Uterus (tissue), 4 donors: ENCODE results near the gene OR9I1. TPM values are rescaled to one million over a fixed set of nuclear protein-coding genes. Genes with fewer than 3 reads are reported as not detected.

Experiments used
- DNase-seq, 2 donors: peaks; one replicate each; pipeline ENCODE4 v3.0.0-alpha.2; 2019 to 2020
- H3K27ac ChIP-seq, 2 donors: fragments of 200-600 bp; sonication (generic); 1 replicate in 1 of 2; 2 replicates in 1 of 2; pipeline ENCODE4 v1.5.1; 2016 to 2018
- H3K27me3 ChIP-seq, 2 donors: fragments of 200-600 bp; sonication (generic); one replicate each; pipeline ENCODE4 v1.5.1; 2018 to 2019; ENCODE audit warnings: control low read depth in 1 of 2
- H3K36me3 ChIP-seq, 2 donors: fragments of 200-600 bp; sonication (generic); one replicate each; pipeline ENCODE4 v1.5.1; 2019; ENCODE audit warnings: control low read depth in 1 of 2
- H3K4me1 ChIP-seq, 2 donors: fragments of 200-600 bp; sonication (generic); one replicate each; pipeline ENCODE4 v1.5.1; 2018 to 2019; ENCODE audit warnings: control low read depth in 1 of 2
- H3K4me3 ChIP-seq, 2 donors: fragments of 200-600 bp; sonication (generic); 1 replicate in 1 of 2; 2 replicates in 1 of 2; pipeline ENCODE4 v1.5.1; 2018 to 2019; ENCODE audit warnings: mild to moderate bottlenecking in 1 of 2
- H3K9me3 ChIP-seq, 2 donors: fragments of 200-600 bp; sonication (generic); one replicate each; pipeline ENCODE4 v1.5.1; 2019; ENCODE audit warnings: control low read depth in 1 of 2
- POLR2A ChIP-seq, 2 donors: fragments of 450-650 bp; IDR thresholded peaks; one replicate each; pipeline ENCODE4 v1.6.1; 2016; ENCODE audit warnings: antibody characterized with exemption in 2 of 2, mild to moderate bottlenecking in 1 of 2, moderate library complexity in 1 of 2
- intact Hi-C: fragments of 100-400 bp; cut with DNase I; formaldehyde crosslinking; loops from one replicate; pipeline ENCODE4 v1.15.1; 2023; ENCODE audit warnings: low total_unique reads
- total RNA-seq, 4 donors: library from RNA; depleted of rRNA in 3 of 4; stranded (reverse); fragments of >200 nt in 3 of 4; gene quantifications; one replicate each; pipeline versions ENCODE4 v1.1.0 to v1.2.4, GENCODE V29; 2014 to 2023
- TF ChIP-seq, protein P1 (sequence below), 4 experiments: fragments of 200-600 bp in 2 of 4; fragments of 450-650 bp in 2 of 4; sonication (generic) in 2 of 4; IDR thresholded peaks; one replicate each; pipeline ENCODE4 v1.5.1; 2016 to 2019; ENCODE audit warnings: antibody characterized with exemption in 4 of 4, mild to moderate bottlenecking in 2 of 4, moderate library complexity in 1 of 4
- donor health status: DM: yes; HTN: yes; CAD: no.

OR9I1 gene, protein sequence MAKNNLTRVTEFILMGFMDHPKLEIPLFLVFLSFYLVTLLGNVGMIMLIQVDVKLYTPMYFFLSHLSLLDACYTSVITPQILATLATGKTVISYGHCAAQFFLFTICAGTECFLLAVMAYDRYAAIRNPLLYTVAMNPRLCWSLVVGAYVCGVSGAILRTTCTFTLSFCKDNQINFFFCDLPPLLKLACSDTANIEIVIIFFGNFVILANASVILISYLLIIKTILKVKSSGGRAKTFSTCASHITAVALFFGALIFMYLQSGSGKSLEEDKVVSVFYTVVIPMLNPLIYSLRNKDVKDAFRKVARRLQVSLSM
- not detected for total RNA-seq

DNA sequence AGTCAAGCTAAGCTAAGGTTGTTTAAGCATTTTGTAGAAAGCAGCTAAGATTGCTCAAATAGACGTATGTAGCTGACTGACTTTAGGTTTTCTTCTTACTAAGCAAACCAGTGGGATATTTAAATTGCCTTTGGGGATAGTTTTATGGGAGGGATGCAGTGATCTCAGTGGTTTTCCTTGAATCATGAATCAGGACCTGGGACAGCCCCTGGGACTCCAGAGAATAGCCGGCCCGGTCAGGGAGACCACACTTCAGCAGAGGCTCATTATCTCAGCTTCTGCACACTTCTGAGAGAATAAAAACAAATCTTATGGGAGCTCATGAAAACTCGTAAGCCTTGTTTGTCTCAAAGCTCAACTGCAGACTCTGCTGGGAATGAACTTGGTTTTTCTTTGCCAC is at the start of gene OR9I1:
OR9I1 (minus strand) TSS at position 62 of the 400 bp plus-strand sequence. CDS start 6,086 bp downstream, outside the sequence.
- H3K27ac ChIP-seq = no peak within 1 kb of the TSS
- TF ChIP-seq, protein P1, sequence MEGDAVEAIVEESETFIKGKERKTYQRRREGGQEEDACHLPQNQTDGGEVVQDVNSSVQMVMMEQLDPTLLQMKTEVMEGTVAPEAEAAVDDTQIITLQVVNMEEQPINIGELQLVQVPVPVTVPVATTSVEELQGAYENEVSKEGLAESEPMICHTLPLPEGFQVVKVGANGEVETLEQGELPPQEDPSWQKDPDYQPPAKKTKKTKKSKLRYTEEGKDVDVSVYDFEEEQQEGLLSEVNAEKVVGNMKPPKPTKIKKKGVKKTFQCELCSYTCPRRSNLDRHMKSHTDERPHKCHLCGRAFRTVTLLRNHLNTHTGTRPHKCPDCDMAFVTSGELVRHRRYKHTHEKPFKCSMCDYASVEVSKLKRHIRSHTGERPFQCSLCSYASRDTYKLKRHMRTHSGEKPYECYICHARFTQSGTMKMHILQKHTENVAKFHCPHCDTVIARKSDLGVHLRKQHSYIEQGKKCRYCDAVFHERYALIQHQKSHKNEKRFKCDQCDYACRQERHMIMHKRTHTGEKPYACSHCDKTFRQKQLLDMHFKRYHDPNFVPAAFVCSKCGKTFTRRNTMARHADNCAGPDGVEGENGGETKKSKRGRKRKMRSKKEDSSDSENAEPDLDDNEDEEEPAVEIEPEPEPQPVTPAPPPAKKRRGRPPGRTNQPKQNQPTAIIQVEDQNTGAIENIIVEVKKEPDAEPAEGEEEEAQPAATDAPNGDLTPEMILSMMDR (IDR thresholded peaks at IDR 0.05) = no peak
- TF ChIP-seq POLR2A (IDR thresholded peaks at IDR 0.05) = no peak
- no peak within 1 kb of the TSS for H3K4me3 ChIP-seq
- DNase-seq = no peak
- no peaks in the 10 kb centered on the region for H3K36me3 ChIP-seq
- H3K9me3 ChIP-seq = no peaks in the 10 kb centered on the region
- no peaks in the 10 kb centered on the region for H3K27me3 ChIP-seq
- intact Hi-C loops = no loop called here
- no peaks in the 10 kb centered on the region for H3K4me1 ChIP-seq

DNA sequence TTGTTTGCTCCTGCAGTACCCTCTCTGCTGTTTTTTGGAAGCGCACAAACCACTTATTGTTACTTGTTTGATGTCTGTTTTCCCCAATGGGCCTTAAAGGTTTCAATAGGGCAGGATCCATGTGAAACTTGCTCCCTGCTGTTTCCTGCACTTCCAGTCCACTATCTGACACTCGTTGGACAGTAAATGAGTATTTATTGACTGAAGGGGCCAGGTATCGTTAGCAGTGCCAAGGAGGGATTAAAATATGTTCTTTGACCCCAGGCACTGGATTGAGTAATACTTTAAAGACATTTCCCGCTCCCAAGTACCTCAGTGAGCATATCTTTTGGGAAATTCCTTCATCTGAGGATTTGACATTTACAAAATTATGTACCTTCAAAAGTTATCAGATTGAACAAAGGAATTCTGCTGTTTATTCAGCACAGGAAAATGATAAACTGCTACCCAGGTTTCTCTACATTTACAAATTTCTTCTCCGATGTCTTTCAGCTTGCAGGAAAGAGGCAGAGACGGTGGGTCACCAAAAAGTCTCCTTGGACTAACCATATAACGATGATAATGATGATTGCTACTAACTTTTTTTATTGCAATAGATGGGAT is 40.3 kb upstream of the OR9I1 start:
- Histone ChIP-seq H3K4me3 (no peak overlapping the region), H3K36me3 (no peaks in the 10 kb centered on the region), H3K9me3 (no peaks in the 10 kb centered on the region), H3K27ac (no peak overlapping the region), H3K4me1 (no peaks in the 10 kb centered on the region), H3K27me3 (no peaks in the 10 kb centered on the region)
- no peak for TF ChIP-seq POLR2A (IDR thresholded peaks at IDR 0.05)
- TF ChIP-seq, protein P1 (IDR thresholded peaks at IDR 0.05) = no peak
- intact Hi-C loops = no loop called here
- DNase-seq = no peak

DNA sequence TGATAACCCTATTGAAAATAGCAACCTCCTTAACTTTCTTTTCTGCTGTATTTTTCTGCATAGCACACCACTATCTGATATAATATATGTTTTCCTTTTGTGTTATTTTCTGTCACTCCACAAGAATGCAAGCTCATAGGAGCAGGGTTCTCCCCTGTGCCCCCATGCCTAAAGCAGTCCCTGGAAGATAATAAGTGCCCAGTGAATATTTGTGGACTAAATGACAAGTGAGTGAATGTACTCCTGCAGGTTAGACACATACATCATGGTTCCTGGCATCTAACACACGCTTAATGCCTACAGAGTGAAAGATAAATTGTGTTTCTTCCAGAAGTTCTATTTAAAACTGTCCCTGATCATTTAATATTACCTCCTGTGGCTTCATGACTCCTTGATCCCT is 39.7 kb upstream of the OR9I1 start:
- no peak for TF ChIP-seq POLR2A (IDR thresholded peaks at IDR 0.05)
- TF ChIP-seq, protein P1 (IDR thresholded peaks at IDR 0.05) = no peak
- H3K27ac ChIP-seq = no peak overlapping the region
- intact Hi-C loops = no loop called here

DNA sequence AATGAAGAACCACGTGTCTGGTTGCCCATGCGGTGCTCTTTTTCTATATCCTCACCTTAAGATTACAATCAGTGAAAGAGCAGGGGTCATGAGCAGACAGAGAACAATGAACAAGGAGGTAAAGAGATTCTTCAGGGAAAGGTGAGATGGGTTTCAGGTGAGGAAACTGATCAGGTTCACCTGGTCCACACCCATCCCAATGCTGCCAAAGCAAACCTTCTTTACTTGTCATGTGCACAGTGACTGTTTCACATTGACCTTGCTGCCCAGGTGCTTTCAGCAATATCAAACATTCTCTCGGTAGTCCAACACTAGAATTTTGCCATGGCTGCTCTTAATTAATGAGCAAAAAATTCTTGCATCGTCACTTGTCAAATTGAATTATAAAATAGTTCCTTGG is 39.1 kb upstream of the OR9I1 start:
- Histone ChIP-seq H3K36me3 (no peaks in the 10 kb centered on the region), H3K9me3 (no peaks in the 10 kb centered on the region), H3K27me3 (no peaks in the 10 kb centered on the region), H3K27ac (no peak overlapping the region), H3K4me3 (no peak overlapping the region), H3K4me1 (no peaks in the 10 kb centered on the region)
- intact Hi-C loops = no loop called here
- no peak for DNase-seq
- TF ChIP-seq POLR2A (IDR thresholded peaks at IDR 0.05) = no peak
- TF ChIP-seq, protein P1 (IDR thresholded peaks at IDR 0.05) = no peak

More for the DNA sequence above, 39.7 kb upstream of the OR9I1 start:
- no peaks in the 10 kb centered on the region for H3K36me3 ChIP-seq
- H3K27me3 ChIP-seq = no peaks in the 10 kb centered on the region
- no peaks in the 10 kb centered on the region for H3K4me1 ChIP-seq
- no peaks in the 10 kb centered on the region for H3K9me3 ChIP-seq
- no peak for DNase-seq
- no peak overlapping the region for H3K4me3 ChIP-seq

DNA sequence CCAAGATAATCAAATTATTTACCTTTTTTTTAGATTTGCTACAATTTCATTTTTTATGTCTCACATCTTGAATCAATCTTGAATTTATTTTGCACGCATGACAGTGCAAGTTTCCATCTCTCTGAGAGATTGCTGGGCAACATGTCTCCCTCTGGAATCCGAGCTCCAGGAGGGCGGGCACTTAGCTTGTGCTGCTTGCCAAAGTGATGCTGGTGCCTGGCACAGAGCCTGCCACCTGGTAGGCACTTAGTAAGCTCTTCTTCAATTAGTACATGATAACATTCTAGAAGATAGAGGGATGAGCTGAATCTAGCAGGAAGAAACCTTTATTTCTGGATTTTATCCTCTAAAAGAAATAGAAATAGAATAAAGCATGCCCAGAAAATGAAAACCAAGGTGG is 27.5 kb upstream of the OR9I1 start:
- Histone ChIP-seq H3K27me3 (no peaks in the 10 kb centered on the region), H3K4me1 (no peaks in the 10 kb centered on the region), H3K4me3 (no peak overlapping the region), H3K9me3 (no peaks in the 10 kb centered on the region), H3K36me3 (no peaks in the 10 kb centered on the region), H3K27ac (no peak overlapping the region)
- intact Hi-C loops = no loop called here
- no peak for DNase-seq
- TF ChIP-seq POLR2A (IDR thresholded peaks at IDR 0.05) = no peak
- TF ChIP-seq, protein P1 (IDR thresholded peaks at IDR 0.05) = no peak
